Nephron progenitor cell (in vitro differentiated cells): ENCODE measurements around the gene SH3BP4.

Source experiments
- DNase-seq: peaks from one replicate; pipeline ENCODE4 v3.0.0; 2021
- H3K27ac Mint-ChIP-seq: 2 replicates; pipeline ENCODE4 v1.8.0; 2021; ENCODE audit warnings: mild to moderate bottlenecking, moderate library complexity, mixed read lengths
- H3K27me3 Mint-ChIP-seq: 2 replicates; pipeline ENCODE4 v1.8.0; 2021; ENCODE audit warnings: mild to moderate bottlenecking, low read depth, mixed read lengths; ENCODE audit not compliant: poor library complexity
- H3K36me3 Mint-ChIP-seq: 2 replicates; pipeline ENCODE4 v1.8.0; 2021; ENCODE audit warnings: low read depth, mixed read lengths
- H3K4me1 Mint-ChIP-seq: 2 replicates; pipeline ENCODE4 v1.8.0; 2021; ENCODE audit warnings: mixed read lengths
- H3K4me3 Mint-ChIP-seq: 2 replicates; pipeline ENCODE4 v1.8.0; 2021; ENCODE audit warnings: mild to moderate bottlenecking, moderate library complexity, mixed read lengths
- H3K9me3 Mint-ChIP-seq: 2 replicates; pipeline ENCODE4 v1.8.0; 2021; ENCODE audit warnings: mild to moderate bottlenecking, moderate library complexity, mixed read lengths
- TF ChIP-seq, protein P1 (sequence below): fragments of 200-600 bp; sonication (generic); IDR thresholded peaks from 2 replicates; pipeline ENCODE4 v1.5.0; 2021; ENCODE audit warnings: antibody characterized with exemption

SH3BP4 gene

DNA sequence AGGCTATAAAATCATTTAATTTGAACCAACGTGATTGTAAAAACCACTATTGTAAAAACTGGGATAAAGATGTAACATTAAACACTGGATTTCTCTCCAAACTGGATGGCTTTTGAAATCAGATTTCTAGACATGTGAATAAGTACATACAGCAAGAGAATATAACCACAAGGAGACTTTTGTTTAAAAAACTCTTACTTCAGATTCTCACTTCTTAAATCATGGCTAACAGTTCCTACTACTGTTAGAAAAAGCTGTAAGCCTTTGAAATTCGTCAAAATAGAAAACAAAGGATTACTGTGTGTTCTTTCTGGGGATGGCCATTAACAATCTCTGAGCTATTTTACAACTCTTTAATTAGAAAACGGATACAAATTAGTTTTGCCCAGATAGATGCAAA is 39.4 kb upstream of the SH3BP4 start:
- Mint-ChIP-seq H3K4me3 (no peak overlapping the region), H3K9me3 (no peaks in the 10 kb centered on the region), H3K4me1 (peaks cover 24% of the 10 kb centered on the region), H3K36me3 (no peaks in the 10 kb centered on the region), H3K27me3 (peaks cover 11% of the 10 kb centered on the region), H3K27ac (no peak overlapping the region)
- TF ChIP-seq, protein P1, sequence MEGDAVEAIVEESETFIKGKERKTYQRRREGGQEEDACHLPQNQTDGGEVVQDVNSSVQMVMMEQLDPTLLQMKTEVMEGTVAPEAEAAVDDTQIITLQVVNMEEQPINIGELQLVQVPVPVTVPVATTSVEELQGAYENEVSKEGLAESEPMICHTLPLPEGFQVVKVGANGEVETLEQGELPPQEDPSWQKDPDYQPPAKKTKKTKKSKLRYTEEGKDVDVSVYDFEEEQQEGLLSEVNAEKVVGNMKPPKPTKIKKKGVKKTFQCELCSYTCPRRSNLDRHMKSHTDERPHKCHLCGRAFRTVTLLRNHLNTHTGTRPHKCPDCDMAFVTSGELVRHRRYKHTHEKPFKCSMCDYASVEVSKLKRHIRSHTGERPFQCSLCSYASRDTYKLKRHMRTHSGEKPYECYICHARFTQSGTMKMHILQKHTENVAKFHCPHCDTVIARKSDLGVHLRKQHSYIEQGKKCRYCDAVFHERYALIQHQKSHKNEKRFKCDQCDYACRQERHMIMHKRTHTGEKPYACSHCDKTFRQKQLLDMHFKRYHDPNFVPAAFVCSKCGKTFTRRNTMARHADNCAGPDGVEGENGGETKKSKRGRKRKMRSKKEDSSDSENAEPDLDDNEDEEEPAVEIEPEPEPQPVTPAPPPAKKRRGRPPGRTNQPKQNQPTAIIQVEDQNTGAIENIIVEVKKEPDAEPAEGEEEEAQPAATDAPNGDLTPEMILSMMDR, result no peak
- no peak for DNase-seq

DNA sequence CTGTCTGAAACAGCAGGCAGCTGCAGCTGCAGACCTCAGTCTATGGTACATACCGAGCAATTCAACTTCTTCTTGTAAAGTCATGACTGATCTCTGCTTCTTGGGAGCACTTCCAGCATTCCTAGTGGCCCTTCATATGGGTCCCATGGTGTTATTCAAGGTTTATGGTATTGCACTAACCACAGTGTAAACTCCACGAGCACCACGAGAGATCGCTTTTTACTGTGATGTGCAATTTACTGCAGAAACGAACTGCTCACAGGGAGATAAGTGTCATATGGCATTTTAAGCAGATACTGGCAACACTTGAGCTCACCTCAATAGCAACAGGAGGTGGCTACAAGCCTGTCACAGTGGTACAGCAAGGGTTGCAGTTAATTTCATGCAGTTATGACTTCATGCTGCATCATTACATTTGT is 38.6 kb upstream of the SH3BP4 start:
- Mint-ChIP-seq H3K27me3 (peaks cover 11% of the 10 kb centered on the region), H3K27ac (no peak overlapping the region), H3K9me3 (no peaks in the 10 kb centered on the region), H3K36me3 (no peaks in the 10 kb centered on the region), H3K4me3 (no peak overlapping the region), H3K4me1 (peaks cover 27% of the 10 kb centered on the region)
- DNase-seq, result no peak
- TF ChIP-seq, protein P1, result no peak

DNA sequence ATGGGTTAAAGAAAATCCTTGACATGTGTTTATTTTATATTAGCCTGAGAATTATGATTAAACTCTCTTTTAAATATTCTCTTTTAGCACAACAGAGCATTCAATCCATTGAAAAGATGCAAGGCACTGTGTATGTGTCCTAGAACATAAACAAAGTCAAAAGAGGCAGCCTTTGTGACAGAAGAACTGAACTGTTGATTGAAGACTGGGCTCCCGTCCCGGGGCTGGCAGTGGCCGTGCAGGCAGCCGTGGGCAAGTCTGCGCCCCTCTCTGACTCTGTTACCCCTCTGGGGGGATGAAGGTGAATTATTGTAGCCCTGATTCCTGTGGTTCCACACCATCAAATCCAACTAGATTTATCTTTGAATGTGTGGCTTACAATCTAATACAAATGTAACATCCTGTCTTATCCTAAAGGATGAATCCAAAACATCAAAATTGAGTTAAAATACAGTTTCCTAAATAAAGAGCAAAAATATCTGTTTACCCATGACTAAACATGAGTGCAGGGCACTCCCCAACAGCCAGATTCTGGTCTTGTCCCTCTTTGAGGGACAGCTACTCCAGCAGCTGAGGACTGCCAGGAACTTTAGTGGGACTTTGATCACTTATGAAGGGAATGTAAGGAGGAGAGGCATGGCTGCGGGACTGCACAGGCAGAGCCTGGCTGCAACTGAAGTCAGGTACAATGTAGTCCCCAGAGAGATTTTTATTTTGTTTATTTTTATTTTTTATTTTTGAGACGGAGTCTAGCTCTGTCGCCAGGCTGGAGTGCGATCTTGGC is 37.3 kb upstream of the SH3BP4 start:
- H3K4me1 Mint-ChIP-seq, result peaks cover 27% of the 10 kb centered on the region
- DNase-seq, result no peak
- TF ChIP-seq, protein P1, result no peak
- H3K4me3 Mint-ChIP-seq, result no peak overlapping the region
- peaks cover under 1% of the 10 kb centered on the region for H3K27me3 Mint-ChIP-seq
- no peaks in the 10 kb centered on the region for H3K36me3 Mint-ChIP-seq
- no peak overlapping the region for H3K27ac Mint-ChIP-seq
- no peaks in the 10 kb centered on the region for H3K9me3 Mint-ChIP-seq

DNA sequence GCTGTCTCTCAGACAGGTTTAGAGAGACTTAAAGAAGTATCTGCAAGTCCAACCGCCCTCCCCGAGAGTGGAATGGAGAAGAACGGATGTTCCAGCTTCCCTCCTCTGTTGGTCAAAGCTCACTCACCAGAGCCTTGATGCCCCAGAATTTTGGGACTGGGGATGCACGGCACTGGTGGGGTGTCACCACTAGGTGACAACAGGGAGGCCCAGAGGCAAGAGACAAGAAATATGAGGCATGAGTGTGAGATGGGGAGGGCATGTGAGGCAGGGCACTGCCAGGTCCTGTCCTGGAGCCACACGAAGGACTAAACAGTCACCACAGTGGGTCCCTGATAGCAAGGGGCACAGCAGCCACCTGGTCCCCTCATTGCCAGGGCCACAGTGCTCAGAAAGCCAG is 35.1 kb upstream of the SH3BP4 start:
- Mint-ChIP-seq H3K9me3 (no peaks in the 10 kb centered on the region), H3K4me3 (no peak overlapping the region)
- TF ChIP-seq, protein P1, result no peak

DNA sequence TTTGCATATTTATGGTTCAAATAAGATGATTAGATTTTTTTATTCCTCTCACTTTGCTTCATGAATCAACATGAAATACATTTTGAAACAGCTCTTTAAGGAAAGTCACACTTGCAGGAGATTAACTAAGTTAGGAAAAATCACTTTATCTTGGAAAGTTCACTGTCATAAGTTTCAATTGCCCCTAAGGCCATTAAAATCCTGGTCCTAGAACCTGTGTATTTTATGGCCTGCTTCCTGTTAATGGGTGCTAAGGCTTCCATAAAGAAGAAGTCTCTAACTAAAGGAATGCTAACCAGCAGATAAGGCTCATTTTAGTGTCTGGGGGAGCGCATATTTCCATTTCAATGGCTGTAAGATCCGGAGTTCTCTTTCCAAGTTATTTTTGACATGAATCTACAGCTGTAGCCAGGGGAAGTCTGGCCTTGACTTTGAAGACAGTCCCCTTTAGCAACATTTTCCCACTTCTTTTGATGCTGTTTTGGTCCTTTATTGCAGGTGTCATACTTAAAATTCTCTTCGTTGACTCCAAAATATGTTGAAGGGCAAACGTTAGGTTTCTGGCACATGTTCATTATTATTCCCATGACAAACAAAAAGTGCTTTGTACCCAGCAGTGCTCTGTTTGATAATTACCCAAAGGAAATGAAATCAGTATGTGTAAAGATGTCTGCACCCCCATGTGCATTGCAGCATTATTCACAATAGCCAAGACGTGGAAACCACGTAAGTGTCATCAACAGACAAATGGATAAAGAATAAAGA is 34.4 kb upstream of the SH3BP4 start:
- Mint-ChIP-seq H3K27me3 (no peaks in the 10 kb centered on the region), H3K27ac (peak overlapping the region; percentile 43), H3K36me3 (no peaks in the 10 kb centered on the region), H3K9me3 (no peaks in the 10 kb centered on the region), H3K4me1 (peaks cover 27% of the 10 kb centered on the region), H3K4me3 (no peak overlapping the region)
- TF ChIP-seq, protein P1, result no peak
- no peak for DNase-seq

More for the DNA sequence above, 35.1 kb upstream of the SH3BP4 start:
- DNase-seq, result no peak
- H3K4me1 Mint-ChIP-seq, result peaks cover 27% of the 10 kb centered on the region
- no peaks in the 10 kb centered on the region for H3K36me3 Mint-ChIP-seq
- no peaks in the 10 kb centered on the region for H3K27me3 Mint-ChIP-seq
- no peak overlapping the region for H3K27ac Mint-ChIP-seq
